Kidney epithelial cell (primary cell): ENCODE results near the gene SLC26A11. TPM values are rescaled to one million over a fixed set of nuclear protein-coding genes. Genes with fewer than 3 reads are reported as not detected.

Experiments
- DNase-seq: peaks from one replicate; pipeline ENCODE4 v3.0.0-alpha.2; 2010; ENCODE audit warnings: low read depth
- H3K27me3 ChIP-seq: 2 replicates; pipeline ENCODE4 v1.6.0; 2011; ENCODE audit warnings: low read length; ENCODE audit not compliant: control insufficient read depth, insufficient read depth
- H3K36me3 ChIP-seq: 2 replicates; pipeline ENCODE4 v1.5.1; 2011; ENCODE audit warnings: low read length; ENCODE audit not compliant: control insufficient read depth, insufficient read depth
- H3K4me3 ChIP-seq: 2 replicates; pipeline ENCODE4 v1.5.1; 2011; ENCODE audit warnings: low read depth, mild to moderate bottlenecking, control low read depth, low read length
- CTCF ChIP-seq: IDR thresholded peaks from 2 replicates; pipeline ENCODE4 v1.5.1; 2011; ENCODE audit warnings: mild to moderate bottlenecking, moderate library complexity, low read length, control low read depth, inconsistent platforms; ENCODE audit not compliant: insufficient read depth, poor library complexity, severe bottlenecking
- total RNA-seq: library from RNA; depleted of rRNA; stranded (reverse); fragments of >200 nt; gene quantifications from 2 replicates; pipeline ENCODE4 v1.2.3, GENCODE V29; 2015

SLC26A11 gene
- total RNA-seq, 1 donor from 2014 or later, result 19.1 TPM

- no peaks in the 10 kb centered on the region for H3K36me3 ChIP-seq
- H3K27me3 ChIP-seq, result peaks cover 37% of the 10 kb centered on the region
- no peak for DNase-seq
- TF ChIP-seq CTCF, result no peak
- no peak overlapping the region for H3K4me3 ChIP-seq
These were observed 29.5 kb upstream of the SLC26A11 start for GRCh38 chr17:80190716-80191115.

GRCh38 chr17:80191192-80191591, 29.0 kb upstream of the SLC26A11 start:
- TF ChIP-seq CTCF, result no peak
- no peaks in the 10 kb centered on the region for H3K36me3 ChIP-seq
- no peak overlapping the region for H3K4me3 ChIP-seq
- no peak for DNase-seq
- H3K27me3 ChIP-seq, result peaks cover 39% of the 10 kb centered on the region

- H3K36me3 ChIP-seq, result no peaks in the 10 kb centered on the region
- no peak overlapping the region for H3K4me3 ChIP-seq
- no peak for DNase-seq
- peaks cover 39% of the 10 kb centered on the region for H3K27me3 ChIP-seq
- no peak for TF ChIP-seq CTCF
These were observed 28.2 kb upstream of the SLC26A11 start for GRCh38 chr17:80191865-80192661.

- peaks cover 37% of the 10 kb centered on the region for H3K27me3 ChIP-seq
- DNase-seq, result no peak
- H3K4me3 ChIP-seq, result no peak overlapping the region
- TF ChIP-seq CTCF, result no peak
- H3K36me3 ChIP-seq, result no peaks in the 10 kb centered on the region
These were observed 25.1 kb upstream of the SLC26A11 start for GRCh38 chr17:80195141-80195540.

GRCh38 chr17:80195671-80196529, 24.3 kb upstream of the SLC26A11 start:
- TF ChIP-seq CTCF, result peak; percentile 66
- H3K27me3 ChIP-seq, result peaks cover 37% of the 10 kb centered on the region
- no peak overlapping the region for H3K4me3 ChIP-seq
- DNase-seq, result no peak
- no peaks in the 10 kb centered on the region for H3K36me3 ChIP-seq
